Neural cell (in vitro differentiated cells): ENCODE measurements around the gene ZNF462. TPM values are rescaled to one million over a fixed set of nuclear protein-coding genes. Genes with fewer than 3 reads are reported as not detected.

Experiments
- H2AFZ ChIP-seq: fragments of 200-600, 300-800 bp; sonication (generic), shearing (Covaris generic); 2 replicates; pipeline ENCODE4 v1.6.0; 2014; ENCODE audit warnings: low read depth, mild to moderate bottlenecking, antibody characterized with exemption, low read length, moderate library complexity
- H3F3A ChIP-seq: fragments of 200-600 bp; shearing (Covaris generic); 2 replicates; pipeline ENCODE4 v1.6.1; 2016; ENCODE audit warnings: mild to moderate bottlenecking, moderate library complexity, mixed read lengths, antibody characterized with exemption, low read length; ENCODE audit not compliant: insufficient read depth, poor library complexity, severe bottlenecking
- H3K27ac ChIP-seq: fragments of 200-600, 300-800 bp; sonication (generic), shearing (Covaris generic); 2 replicates; pipeline ENCODE4 v1.5.1; 2014; ENCODE audit warnings: mild to moderate bottlenecking, low read length, moderate library complexity
- H3K27me3 ChIP-seq: fragments of 300-800, 200-600 bp; sonication (generic), shearing (Covaris generic); 2 replicates; pipeline ENCODE4 v1.6.0; 2014; ENCODE audit warnings: mild to moderate bottlenecking, low read depth, low read length, moderate library complexity; ENCODE audit not compliant: insufficient read depth
- H3K36me3 ChIP-seq: fragments of 300-800, 200-600 bp; sonication (generic), shearing (Covaris generic); 2 replicates; pipeline ENCODE4 v1.5.1; 2014; ENCODE audit warnings: mild to moderate bottlenecking, antibody characterized with exemption, low read length, moderate library complexity; ENCODE audit not compliant: insufficient read depth
- H3K4me2 ChIP-seq: fragments of 300-800, 200-600 bp; sonication (generic), shearing (Covaris generic); 2 replicates; pipeline ENCODE4 v1.6.0; 2014; ENCODE audit warnings: mild to moderate bottlenecking, low read length
- H3K4me3 ChIP-seq: fragments of 300-800, 200-600 bp; sonication (generic), shearing (Covaris generic); 2 replicates; pipeline ENCODE4 v1.5.1; 2014; ENCODE audit warnings: mild to moderate bottlenecking, low read length, moderate library complexity
- H3K79me2 ChIP-seq: fragments of 200-600 bp; shearing (Covaris generic); replicated peaks from 2 replicates; pipeline ENCODE4 v1.6.0; 2014; ENCODE audit warnings: mild to moderate bottlenecking, low read length, moderate library complexity; ENCODE audit not compliant: insufficient read depth
- H3K9ac ChIP-seq: fragments of 300-800, 200-600 bp; sonication (generic), shearing (Covaris generic); 2 replicates; pipeline ENCODE4 v1.6.1; 2016; ENCODE audit warnings: mild to moderate bottlenecking, low read length, mixed read lengths
- H3K9me2 ChIP-seq: fragments of 200-600 bp; shearing (Covaris generic); 2 replicates; pipeline ENCODE4 v1.6.1; 2016; ENCODE audit warnings: mild to moderate bottlenecking, low read length, mixed read lengths; ENCODE audit not compliant: insufficient read depth
- H3K9me3 ChIP-seq: fragments of 200-600, 300-800 bp; sonication (generic), shearing (Covaris generic); 2 replicates; pipeline ENCODE4 v1.6.1; 2016; ENCODE audit warnings: mild to moderate bottlenecking, mixed run types, low read length, moderate library complexity, mixed read lengths
- H4K20me1 ChIP-seq: fragments of 200-600 bp; shearing (Covaris generic); 2 replicates; pipeline ENCODE4 v1.6.1; 2016; ENCODE audit warnings: mild to moderate bottlenecking, mixed run types; ENCODE audit not compliant: insufficient read depth
- EP300 ChIP-seq: fragments of 450-650 bp; conservative IDR thresholded peaks from 2 replicates; pipeline ENCODE4 v1.6.1; 2014; ENCODE audit warnings: antibody characterized with exemption, mild to moderate bottlenecking, moderate library complexity; ENCODE audit not compliant: poor library complexity, severe bottlenecking
- MXI1 ChIP-seq: fragments of 450-650 bp; conservative IDR thresholded peaks from 2 replicates; pipeline ENCODE4 v1.6.1; 2014; ENCODE audit warnings: antibody characterized with exemption, mild to moderate bottlenecking; ENCODE audit not compliant: poor library complexity, severe bottlenecking
- POLR2AphosphoS5 ChIP-seq: IDR thresholded peaks from 2 replicates; pipeline ENCODE4 v1.6.1; 2012
- RAD21 ChIP-seq: fragments of 450-650 bp; conservative IDR thresholded peaks from 2 replicates; pipeline ENCODE4 v1.6.1; 2014; ENCODE audit warnings: antibody characterized with exemption, mild to moderate bottlenecking, moderate library complexity
- SMC3 ChIP-seq: fragments of 450-650 bp; conservative IDR thresholded peaks from 2 replicates; pipeline ENCODE4 v1.6.1; 2014; ENCODE audit warnings: antibody characterized with exemption, mild to moderate bottlenecking, moderate library complexity; ENCODE audit not compliant: poor library complexity
- TAF1 ChIP-seq: IDR thresholded peaks from 2 replicates; pipeline ENCODE4 v1.6.1; 2012; ENCODE audit warnings: low read depth
- polyA plus RNA-seq: library from polyadenylated mRNA; depleted of rRNA; stranded (reverse); fragments of >200 nt; gene quantifications from 2 replicates; pipeline ENCODE4 v1.2.3, GENCODE V29; 2014
- TF ChIP-seq, protein P1 (sequence below): IDR thresholded peaks from 2 replicates; pipeline ENCODE4 v1.6.1; 2012; ENCODE audit warnings: borderline replicate concordance
- TF ChIP-seq, protein P2 (sequence below): fragments of 450-650 bp; IDR thresholded peaks from 2 replicates; pipeline ENCODE4 v1.5.1; 2014; ENCODE audit warnings: antibody characterized with exemption, mild to moderate bottlenecking, moderate library complexity; ENCODE audit not compliant: poor library complexity, severe bottlenecking

ZNF462 gene
- polyA plus RNA-seq, 1 donor from 2014 or later: 9.1 TPM

DNA sequence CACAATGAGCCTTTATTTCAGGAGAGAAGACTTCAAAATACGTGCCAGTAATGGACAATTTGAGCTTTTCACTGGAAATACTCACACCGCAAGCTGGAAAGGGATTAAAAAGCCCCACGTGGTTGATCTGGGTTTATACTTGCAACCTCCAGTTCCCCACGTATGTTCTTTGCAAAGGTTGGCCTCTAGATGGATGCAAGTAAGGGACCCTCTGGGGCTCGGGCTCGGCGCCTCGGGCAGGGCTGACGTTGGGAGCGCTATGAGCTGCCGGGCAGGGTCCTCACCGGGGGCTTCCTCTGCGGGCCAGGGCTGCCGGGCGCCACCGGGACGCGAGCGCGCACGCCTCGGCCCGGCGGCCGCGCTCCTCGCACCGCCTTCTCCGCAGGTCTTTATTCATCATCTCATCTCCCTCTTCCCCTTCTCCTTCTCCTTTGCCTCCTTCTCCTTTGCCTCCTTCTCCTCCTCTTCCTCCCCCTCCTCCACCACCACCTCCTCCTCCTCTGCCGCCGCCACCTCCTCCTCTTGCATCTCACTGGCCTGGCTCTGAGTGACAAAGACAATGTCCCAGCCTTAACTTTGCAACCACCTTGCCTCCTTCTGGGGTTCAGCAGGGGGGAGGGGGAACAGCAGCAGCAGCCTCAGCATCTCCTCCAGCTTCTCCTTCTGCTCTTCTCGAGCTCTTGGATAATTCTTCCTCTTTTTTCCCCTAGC, 701 bp upstream of the ZNF462 start:
- Histone ChIP-seq H3K79me2 (peaks cover 39% of the 10 kb centered on the region), H4K20me1 (no peaks in the 10 kb centered on the region), H3K9me3 (no peaks in the 10 kb centered on the region), H3K27me3 (peaks cover 12% of the 10 kb centered on the region), H3K27ac (peak overlapping the region; percentile 94), H3F3A (peaks cover 29% of the 10 kb centered on the region), H3K9ac (peak overlapping the region; percentile 89), H3K4me2 (peak overlapping the region; percentile 78), H3K4me3 (peak overlapping the region; percentile 85), H2AFZ (peak overlapping the region; percentile 70), H3K9me2 (no peaks in the 10 kb centered on the region), H3K36me3 (no peaks in the 10 kb centered on the region)
- peak; percentile 89 for TF ChIP-seq MXI1
- TF ChIP-seq, protein P1, sequence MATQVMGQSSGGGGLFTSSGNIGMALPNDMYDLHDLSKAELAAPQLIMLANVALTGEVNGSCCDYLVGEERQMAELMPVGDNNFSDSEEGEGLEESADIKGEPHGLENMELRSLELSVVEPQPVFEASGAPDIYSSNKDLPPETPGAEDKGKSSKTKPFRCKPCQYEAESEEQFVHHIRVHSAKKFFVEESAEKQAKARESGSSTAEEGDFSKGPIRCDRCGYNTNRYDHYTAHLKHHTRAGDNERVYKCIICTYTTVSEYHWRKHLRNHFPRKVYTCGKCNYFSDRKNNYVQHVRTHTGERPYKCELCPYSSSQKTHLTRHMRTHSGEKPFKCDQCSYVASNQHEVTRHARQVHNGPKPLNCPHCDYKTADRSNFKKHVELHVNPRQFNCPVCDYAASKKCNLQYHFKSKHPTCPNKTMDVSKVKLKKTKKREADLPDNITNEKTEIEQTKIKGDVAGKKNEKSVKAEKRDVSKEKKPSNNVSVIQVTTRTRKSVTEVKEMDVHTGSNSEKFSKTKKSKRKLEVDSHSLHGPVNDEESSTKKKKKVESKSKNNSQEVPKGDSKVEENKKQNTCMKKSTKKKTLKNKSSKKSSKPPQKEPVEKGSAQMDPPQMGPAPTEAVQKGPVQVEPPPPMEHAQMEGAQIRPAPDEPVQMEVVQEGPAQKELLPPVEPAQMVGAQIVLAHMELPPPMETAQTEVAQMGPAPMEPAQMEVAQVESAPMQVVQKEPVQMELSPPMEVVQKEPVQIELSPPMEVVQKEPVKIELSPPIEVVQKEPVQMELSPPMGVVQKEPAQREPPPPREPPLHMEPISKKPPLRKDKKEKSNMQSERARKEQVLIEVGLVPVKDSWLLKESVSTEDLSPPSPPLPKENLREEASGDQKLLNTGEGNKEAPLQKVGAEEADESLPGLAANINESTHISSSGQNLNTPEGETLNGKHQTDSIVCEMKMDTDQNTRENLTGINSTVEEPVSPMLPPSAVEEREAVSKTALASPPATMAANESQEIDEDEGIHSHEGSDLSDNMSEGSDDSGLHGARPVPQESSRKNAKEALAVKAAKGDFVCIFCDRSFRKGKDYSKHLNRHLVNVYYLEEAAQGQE: no peak
- no peak for TF ChIP-seq SMC3
- TF ChIP-seq, protein P2, sequence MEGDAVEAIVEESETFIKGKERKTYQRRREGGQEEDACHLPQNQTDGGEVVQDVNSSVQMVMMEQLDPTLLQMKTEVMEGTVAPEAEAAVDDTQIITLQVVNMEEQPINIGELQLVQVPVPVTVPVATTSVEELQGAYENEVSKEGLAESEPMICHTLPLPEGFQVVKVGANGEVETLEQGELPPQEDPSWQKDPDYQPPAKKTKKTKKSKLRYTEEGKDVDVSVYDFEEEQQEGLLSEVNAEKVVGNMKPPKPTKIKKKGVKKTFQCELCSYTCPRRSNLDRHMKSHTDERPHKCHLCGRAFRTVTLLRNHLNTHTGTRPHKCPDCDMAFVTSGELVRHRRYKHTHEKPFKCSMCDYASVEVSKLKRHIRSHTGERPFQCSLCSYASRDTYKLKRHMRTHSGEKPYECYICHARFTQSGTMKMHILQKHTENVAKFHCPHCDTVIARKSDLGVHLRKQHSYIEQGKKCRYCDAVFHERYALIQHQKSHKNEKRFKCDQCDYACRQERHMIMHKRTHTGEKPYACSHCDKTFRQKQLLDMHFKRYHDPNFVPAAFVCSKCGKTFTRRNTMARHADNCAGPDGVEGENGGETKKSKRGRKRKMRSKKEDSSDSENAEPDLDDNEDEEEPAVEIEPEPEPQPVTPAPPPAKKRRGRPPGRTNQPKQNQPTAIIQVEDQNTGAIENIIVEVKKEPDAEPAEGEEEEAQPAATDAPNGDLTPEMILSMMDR: no peak
- no peak for TF ChIP-seq RAD21
- TF ChIP-seq EP300: no peak
- TF ChIP-seq TAF1: no peak

DNA sequence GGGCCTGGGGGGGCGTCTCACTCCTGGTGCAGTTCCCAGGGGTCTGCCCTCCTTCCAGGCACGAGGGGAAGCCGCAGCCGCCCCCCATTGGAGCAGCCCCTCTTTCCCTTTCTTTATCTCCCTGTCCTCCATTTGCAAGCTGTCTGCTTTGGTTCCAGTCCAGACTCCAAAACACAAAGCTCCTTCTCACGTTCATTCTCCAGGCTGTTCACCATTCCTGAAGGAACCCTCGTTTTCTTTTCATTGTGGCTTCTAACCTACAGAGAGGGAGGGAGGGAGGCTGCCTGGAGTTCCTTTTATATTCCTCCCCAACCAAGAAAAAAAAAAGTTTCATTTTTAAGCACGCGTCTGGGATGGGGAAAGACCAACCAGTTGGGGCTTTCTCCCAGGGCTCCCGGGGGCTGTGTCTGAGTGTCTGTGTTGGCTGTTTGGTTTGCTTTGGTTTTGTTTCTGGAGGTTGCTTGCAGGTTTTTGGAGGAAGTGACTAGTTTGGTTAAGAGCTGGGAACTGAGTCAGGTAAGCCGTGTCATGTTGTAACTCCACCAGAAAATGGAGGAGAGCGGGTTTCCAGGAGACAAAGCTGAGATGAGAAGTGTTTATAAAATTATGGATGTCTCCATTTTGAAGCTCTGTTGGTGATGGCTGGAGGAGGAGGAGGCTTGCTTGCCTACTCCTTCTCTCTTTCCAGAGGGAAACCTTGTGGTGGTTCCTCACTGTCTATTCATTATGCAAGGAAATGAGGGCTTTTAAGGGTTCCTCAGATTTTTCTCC, 1.6 kb downstream of the ZNF462 start:
- peaks cover 56% of the 10 kb centered on the region for H3K79me2 ChIP-seq
- no peaks in the 10 kb centered on the region for H4K20me1 ChIP-seq
- peaks cover 3% of the 10 kb centered on the region for H3K27me3 ChIP-seq
- no peaks in the 10 kb centered on the region for H3K36me3 ChIP-seq
- H3F3A ChIP-seq: peaks cover 29% of the 10 kb centered on the region
- H3K9me2 ChIP-seq: no peaks in the 10 kb centered on the region
- TF ChIP-seq TAF1 (peak; percentile 40), POLR2AphosphoS5 (peak; percentile 13)
- TF ChIP-seq, protein P2: no peak
- TF ChIP-seq, protein P1: peak; percentile 49
- H2AFZ ChIP-seq: peak overlapping the region; percentile 73
- peak overlapping the region; percentile 94 for H3K27ac ChIP-seq
- peak overlapping the region; percentile 89 for H3K9ac ChIP-seq
- peak overlapping the region; percentile 85 for H3K4me2 ChIP-seq
- no peaks in the 10 kb centered on the region for H3K9me3 ChIP-seq
- H3K4me3 ChIP-seq: peak overlapping the region; percentile 85
